Cardiac fibroblast (primary cell): ENCODE data around the gene PROX1.

Source experiments
- DNase-seq, 2 donors: peaks; one replicate each; pipeline versions ENCODE4 v3.0.0 to v3.0.0-alpha.2; 2010; ENCODE audit warnings: low read depth in 2 of 2
- H3K4me3 ChIP-seq, 2 donors: replicated peaks in 1 of 2; 1 replicate in 1 of 2; 2 replicates in 1 of 2; pipeline ENCODE4 v1.5.1; 2011; ENCODE audit warnings: low read depth in 2 of 2, low read length in 2 of 2, mild to moderate bottlenecking in 2 of 2, moderate library complexity in 1 of 2
- CTCF ChIP-seq: IDR thresholded peaks from one replicate; pipeline ENCODE4 v1.5.1; 2011; ENCODE audit warnings: low read depth, mild to moderate bottlenecking, low read length, inconsistent platforms

PROX1 gene

GRCh38 chr1:214072426-214073157 is 84.8 kb downstream of the PROX1 start:
- H3K4me3 ChIP-seq = no peak overlapping the region
- TF ChIP-seq CTCF = no peak
- DNase-seq = no peak

GRCh38 chr1:214074477-214074876 is 86.7 kb downstream of the PROX1 start:
- DNase-seq = no peak
- no peak for TF ChIP-seq CTCF
- no peak overlapping the region for H3K4me3 ChIP-seq

GRCh38 chr1:214075305-214075998 is 87.7 kb downstream of the PROX1 start:
- DNase-seq = no peak
- no peak for TF ChIP-seq CTCF
- H3K4me3 ChIP-seq = no peak overlapping the region

GRCh38 chr1:214075999-214076707 is 88.4 kb downstream of the PROX1 start:
- DNase-seq = no peak
- H3K4me3 ChIP-seq = no peak overlapping the region
- no peak for TF ChIP-seq CTCF

- no peak for DNase-seq
- no peak overlapping the region for H3K4me3 ChIP-seq
- no peak for TF ChIP-seq CTCF
Measured at GRCh38 chr1:214076708-214077065, 88.9 kb downstream of the PROX1 start.

- no peak for TF ChIP-seq CTCF
- H3K4me3 ChIP-seq = no peak overlapping the region
- DNase-seq = no peak
Measured at GRCh38 chr1:214078950-214079349, 91.2 kb downstream of the PROX1 start.
